ENCODE data around the gene BPGM. TPM values are rescaled to one million over a fixed set of nuclear protein-coding genes. Genes with fewer than 3 reads are reported as not detected.

BPGM gene
- total RNA-seq, 1 donor from 2014 or later: 17.7 TPM

DNA sequence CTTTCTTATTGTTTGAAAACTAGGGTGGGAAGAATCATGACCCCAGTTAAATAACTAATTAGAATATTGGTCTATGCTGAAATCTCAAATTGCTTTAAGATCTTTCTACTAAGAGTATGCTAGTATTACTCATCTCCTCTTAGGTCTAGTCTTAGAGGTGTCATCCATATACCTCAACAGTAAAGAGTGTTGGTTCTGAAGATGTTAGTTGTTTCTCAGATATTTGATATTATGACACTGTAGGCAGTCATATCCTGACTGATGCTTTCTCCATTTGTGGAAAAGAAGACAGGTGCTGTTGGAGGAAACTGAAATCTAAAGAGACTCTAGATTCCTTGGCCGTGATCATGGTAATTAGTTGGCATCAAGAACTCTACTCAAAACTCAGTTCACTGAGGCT is 21.2 kb downstream of the BPGM start:
- H3K4me1 Mint-ChIP-seq (ENCODE audit: unreplicated experiment): peaks cover 41% of the 10 kb centered on the region
- TF ChIP-seq, protein P1, sequence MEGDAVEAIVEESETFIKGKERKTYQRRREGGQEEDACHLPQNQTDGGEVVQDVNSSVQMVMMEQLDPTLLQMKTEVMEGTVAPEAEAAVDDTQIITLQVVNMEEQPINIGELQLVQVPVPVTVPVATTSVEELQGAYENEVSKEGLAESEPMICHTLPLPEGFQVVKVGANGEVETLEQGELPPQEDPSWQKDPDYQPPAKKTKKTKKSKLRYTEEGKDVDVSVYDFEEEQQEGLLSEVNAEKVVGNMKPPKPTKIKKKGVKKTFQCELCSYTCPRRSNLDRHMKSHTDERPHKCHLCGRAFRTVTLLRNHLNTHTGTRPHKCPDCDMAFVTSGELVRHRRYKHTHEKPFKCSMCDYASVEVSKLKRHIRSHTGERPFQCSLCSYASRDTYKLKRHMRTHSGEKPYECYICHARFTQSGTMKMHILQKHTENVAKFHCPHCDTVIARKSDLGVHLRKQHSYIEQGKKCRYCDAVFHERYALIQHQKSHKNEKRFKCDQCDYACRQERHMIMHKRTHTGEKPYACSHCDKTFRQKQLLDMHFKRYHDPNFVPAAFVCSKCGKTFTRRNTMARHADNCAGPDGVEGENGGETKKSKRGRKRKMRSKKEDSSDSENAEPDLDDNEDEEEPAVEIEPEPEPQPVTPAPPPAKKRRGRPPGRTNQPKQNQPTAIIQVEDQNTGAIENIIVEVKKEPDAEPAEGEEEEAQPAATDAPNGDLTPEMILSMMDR (IDR thresholded peaks at IDR 0.05; ENCODE audit: unreplicated experiment): no peak
- DNase-seq (ENCODE audit: low spot score): no peak
- H3K27ac Mint-ChIP-seq (ENCODE audit: unreplicated experiment): no peak overlapping the region
- peaks cover 13% of the 10 kb centered on the region for H3K36me3 Mint-ChIP-seq (ENCODE audit: low read depth, unreplicated experiment)
- H3K9me3 Mint-ChIP-seq (ENCODE audit: unreplicated experiment): no peaks in the 10 kb centered on the region
- H3K4me3 Mint-ChIP-seq (ENCODE audit: unreplicated experiment): no peak overlapping the region
- H3K27me3 Mint-ChIP-seq (ENCODE audit: unreplicated experiment): no peaks in the 10 kb centered on the region

- H3K27ac Mint-ChIP-seq (ENCODE audit: unreplicated experiment): peak overlapping the region; percentile 96
- TF ChIP-seq, protein P1 (IDR thresholded peaks at IDR 0.05; ENCODE audit: unreplicated experiment): no peak
- no peaks in the 10 kb centered on the region for H3K27me3 Mint-ChIP-seq (ENCODE audit: unreplicated experiment)
- H3K9me3 Mint-ChIP-seq (ENCODE audit: unreplicated experiment): no peaks in the 10 kb centered on the region
- no peak overlapping the region for H3K4me3 Mint-ChIP-seq (ENCODE audit: unreplicated experiment)
- no peak for DNase-seq (ENCODE audit: low spot score)
- peaks cover 13% of the 10 kb centered on the region for H3K36me3 Mint-ChIP-seq (ENCODE audit: low read depth, unreplicated experiment)
- H3K4me1 Mint-ChIP-seq (ENCODE audit: unreplicated experiment): peaks cover 33% of the 10 kb centered on the region
Measured at GRCh38 chr7:134669388-134669787, 22.7 kb downstream of the BPGM start.

GRCh38 chr7:134669845-134670373 is 23.3 kb downstream of the BPGM start:
- no peaks in the 10 kb centered on the region for H3K27me3 Mint-ChIP-seq (ENCODE audit: unreplicated experiment)
- H3K4me3 Mint-ChIP-seq (ENCODE audit: unreplicated experiment): no peak overlapping the region
- peak; percentile 59 for DNase-seq (ENCODE audit: low spot score)
- no peaks in the 10 kb centered on the region for H3K9me3 Mint-ChIP-seq (ENCODE audit: unreplicated experiment)
- peak overlapping the region; percentile 96 for H3K27ac Mint-ChIP-seq (ENCODE audit: unreplicated experiment)
- peaks cover 33% of the 10 kb centered on the region for H3K4me1 Mint-ChIP-seq (ENCODE audit: unreplicated experiment)
- TF ChIP-seq, protein P1 (IDR thresholded peaks at IDR 0.05; ENCODE audit: unreplicated experiment): no peak
- H3K36me3 Mint-ChIP-seq (ENCODE audit: low read depth, unreplicated experiment): peaks cover 11% of the 10 kb centered on the region

DNA sequence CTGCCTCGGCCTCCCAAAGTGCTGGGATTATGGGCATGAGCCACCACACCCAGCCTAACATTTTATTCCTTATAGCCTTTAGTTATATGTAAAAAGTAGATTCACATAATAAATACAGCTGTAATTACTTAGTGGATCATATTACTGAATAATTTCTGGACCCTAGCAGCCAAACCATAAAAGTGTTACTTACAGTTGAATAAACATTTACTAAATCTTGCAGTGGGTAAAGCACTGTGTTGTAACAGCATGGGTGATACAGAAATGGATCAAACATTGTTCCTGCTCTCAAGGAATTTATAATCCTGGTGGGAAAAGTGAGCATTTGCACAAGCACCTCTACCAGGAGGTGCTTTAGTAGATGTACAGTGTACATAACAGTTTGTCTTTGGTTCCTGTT is 25.0 kb downstream of the BPGM start:
- Mint-ChIP-seq H3K4me1 (ENCODE audit: unreplicated experiment) (peaks cover 35% of the 10 kb centered on the region), H3K9me3 (ENCODE audit: unreplicated experiment) (no peaks in the 10 kb centered on the region), H3K4me3 (ENCODE audit: unreplicated experiment) (no peak overlapping the region), H3K27ac (ENCODE audit: unreplicated experiment) (no peak overlapping the region), H3K27me3 (ENCODE audit: unreplicated experiment) (no peaks in the 10 kb centered on the region), H3K36me3 (ENCODE audit: low read depth, unreplicated experiment) (peaks cover 8% of the 10 kb centered on the region)
- DNase-seq (ENCODE audit: low spot score): no peak
- TF ChIP-seq, protein P1 (IDR thresholded peaks at IDR 0.05; ENCODE audit: unreplicated experiment): no peak

- no peak for DNase-seq (ENCODE audit: low spot score)
- Mint-ChIP-seq H3K4me3 (ENCODE audit: unreplicated experiment) (no peak overlapping the region), H3K4me1 (ENCODE audit: unreplicated experiment) (peaks cover 47% of the 10 kb centered on the region), H3K9me3 (ENCODE audit: unreplicated experiment) (no peaks in the 10 kb centered on the region), H3K27me3 (ENCODE audit: unreplicated experiment) (no peaks in the 10 kb centered on the region), H3K27ac (ENCODE audit: unreplicated experiment) (no peak overlapping the region), H3K36me3 (ENCODE audit: low read depth, unreplicated experiment) (peaks cover 13% of the 10 kb centered on the region)
- TF ChIP-seq, protein P1 (IDR thresholded peaks at IDR 0.05; ENCODE audit: unreplicated experiment): no peak
Measured at GRCh38 chr7:134674424-134674823, 27.8 kb downstream of the BPGM start.

Data from endothelial cell (in vitro differentiated cells).